Medulla oblongata (tissue), 1 donor: ENCODE measurements around the gene CCDC3.
"Not testable (repeated sequence)": the region's sequence is repeated elsewhere in the genome, so short reads cannot be mapped to it uniquely, and the experiment has no call there.

Source experiments
- DNase-seq: peaks from one replicate; pipeline ENCODE4 v3.0.0-alpha.2; 2015; ENCODE audit errors: extremely low spot score

Gene CCDC3

DNA sequence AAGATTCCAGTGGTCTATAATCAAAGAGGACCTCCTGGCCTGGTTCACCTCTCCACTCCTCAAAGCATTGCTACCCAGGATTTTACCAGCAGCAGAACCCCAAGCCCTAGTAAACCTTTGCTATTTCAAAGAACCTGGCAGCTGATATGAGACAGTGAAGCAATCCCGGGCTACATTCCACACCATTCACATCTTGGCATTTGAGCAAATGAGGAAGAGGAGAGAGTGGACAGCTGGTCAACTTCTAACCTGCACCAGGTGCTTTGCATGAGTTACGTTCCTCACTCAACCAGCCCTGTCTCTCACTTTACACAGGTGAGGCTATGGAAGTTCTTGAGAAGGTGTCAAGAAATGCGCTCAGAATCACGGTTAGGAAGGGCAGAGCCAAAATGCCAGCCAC is 1.1 kb downstream of the CCDC3 start:
- DNase-seq = no peak

DNA sequence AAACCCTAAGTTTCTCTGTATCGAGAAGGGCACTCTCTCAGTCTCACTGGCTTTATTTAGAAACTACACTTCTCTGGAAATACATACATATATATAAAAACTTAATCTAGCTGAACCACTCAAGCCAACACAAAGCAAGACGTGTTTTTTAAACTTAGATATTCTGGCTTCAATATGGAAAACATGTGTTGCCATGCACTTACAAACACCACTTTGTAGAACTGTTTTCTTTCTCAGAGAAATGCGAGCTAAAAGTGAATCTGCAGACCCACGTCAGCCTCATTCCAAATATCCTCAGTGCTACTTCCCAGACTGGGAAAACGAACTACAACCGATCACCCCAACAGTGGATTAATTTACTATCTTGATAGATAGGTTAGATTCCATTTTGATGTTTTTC is 1.7 kb downstream of the CCDC3 start:
- DNase-seq = no peak

DNA sequence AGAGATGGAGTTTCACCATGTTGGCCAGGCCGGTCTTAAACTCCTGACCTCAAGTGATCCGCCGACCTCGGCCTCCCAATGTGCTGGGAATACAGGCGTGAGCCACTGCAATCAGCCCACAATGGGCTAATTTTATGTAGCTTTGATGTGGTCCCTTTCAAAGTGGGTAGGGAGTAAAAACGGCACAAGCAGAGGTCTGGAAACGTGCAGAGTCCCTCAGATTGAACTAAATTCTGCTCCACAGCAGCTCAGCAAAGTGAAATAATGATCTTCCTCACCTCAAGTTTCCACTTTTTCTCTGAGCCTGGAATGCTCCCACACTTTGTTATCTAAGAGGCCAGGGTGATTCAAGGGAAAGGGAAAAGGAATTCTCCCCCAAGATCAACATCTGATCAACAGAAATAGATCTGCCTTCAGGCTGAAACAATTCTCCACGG is 6.1 kb downstream of the CCDC3 start:
- DNase-seq = no peak

DNA sequence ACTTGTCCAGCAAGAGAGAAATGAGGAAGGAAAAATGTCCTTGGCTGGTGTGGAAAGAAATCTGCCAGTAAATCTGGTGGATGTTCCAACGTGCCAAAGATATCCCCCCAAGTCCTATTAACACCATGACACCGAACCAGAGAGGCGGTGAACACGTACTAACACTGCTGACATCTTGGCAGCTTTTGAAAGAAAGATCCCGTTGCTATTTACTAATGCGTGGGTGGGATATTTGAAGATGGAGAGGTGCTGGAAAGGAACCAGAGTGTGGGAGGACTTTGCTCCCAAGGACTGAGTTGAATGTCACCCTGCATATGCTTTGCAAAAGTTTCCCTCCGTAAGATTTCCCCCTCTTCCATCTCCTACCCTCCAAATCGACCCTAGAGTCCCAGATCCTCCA is 7.9 kb downstream of the CCDC3 start:
- DNase-seq = no peak

DNA sequence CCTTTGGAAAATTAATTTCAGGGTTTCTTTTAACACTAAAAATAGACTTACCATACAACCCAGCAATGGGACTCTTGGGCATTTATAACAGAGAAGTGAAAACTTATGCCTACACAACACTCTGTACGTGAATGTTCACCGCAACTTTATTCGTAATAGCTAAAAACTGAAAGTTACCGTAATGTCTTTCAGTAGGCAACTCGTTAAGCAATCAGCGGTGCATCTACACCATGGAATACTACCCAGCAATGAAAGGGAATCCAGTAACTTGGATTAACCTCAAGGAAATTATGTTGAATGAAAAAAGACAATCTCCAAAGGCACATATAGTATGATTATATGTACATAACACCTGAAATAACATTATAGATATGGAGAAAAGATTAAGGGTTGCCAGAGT is 16.2 kb downstream of the CCDC3 start:
- DNase-seq = no peak

DNA sequence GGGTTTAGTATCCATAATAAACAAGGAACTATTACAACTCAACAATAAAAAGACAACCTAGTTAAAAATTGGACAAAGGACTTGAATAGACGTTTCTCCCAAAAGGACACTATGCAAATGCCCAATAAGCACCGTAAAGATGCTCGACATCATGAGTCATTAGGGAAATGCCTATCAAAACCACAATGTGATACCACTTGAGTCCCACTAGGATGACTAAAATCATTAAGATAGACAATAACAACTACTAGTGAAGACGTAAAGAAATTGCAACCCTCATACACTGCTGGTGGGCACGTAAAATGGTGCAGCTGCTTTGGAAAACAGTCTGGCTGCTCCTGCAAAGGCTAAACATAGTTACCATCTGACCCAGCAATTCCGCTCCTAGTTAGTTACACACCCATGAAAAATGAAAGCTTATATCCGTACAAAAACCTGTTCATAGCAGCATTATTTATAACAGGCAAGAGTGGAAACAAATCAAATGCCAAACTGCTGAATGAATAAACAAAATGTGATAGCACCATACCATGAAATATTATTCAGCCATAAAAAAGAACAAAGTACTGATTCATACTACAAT is 17.3 kb downstream of the CCDC3 start:
- no peak for DNase-seq

DNA sequence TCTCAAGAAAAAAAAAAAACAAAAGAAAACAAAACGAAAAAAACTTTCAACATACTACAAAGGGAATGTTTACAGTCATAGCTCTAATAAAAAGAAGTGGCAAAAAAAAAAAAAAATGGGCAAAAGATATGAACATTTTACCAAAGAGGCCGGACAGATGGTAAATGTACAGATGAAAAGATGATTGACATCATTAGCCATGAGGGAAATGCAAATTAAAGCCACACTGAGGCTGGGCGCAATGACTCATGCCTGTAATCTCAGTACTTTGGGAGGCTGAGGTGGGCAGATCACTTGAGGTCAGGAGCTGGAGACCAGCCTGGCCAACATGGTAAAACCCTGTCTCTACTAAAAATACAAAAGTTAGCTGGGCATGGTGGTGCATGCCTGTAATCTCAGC is 17.9 kb downstream of the CCDC3 start:
- not testable (repeated sequence) for DNase-seq

DNA sequence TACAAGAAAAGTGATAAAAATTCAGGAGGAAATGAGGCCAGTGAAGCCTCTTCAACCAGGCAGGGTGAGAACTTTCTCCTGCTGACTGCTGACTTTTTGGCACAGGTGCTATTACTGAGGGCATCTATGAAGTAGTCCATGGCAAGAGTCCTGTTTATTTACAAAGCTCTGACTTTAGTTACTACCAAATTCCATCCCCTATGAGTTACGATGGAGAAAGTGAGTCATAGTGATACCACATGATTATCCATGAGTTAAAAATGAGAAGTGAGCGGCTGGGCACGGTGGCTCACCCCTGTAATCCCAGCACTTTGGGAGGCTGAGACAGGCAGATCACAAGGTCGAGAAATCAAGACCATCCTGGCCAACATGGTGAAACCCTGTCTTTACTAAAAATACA is 19.9 kb downstream of the CCDC3 start:
- DNase-seq = no peak

DNA sequence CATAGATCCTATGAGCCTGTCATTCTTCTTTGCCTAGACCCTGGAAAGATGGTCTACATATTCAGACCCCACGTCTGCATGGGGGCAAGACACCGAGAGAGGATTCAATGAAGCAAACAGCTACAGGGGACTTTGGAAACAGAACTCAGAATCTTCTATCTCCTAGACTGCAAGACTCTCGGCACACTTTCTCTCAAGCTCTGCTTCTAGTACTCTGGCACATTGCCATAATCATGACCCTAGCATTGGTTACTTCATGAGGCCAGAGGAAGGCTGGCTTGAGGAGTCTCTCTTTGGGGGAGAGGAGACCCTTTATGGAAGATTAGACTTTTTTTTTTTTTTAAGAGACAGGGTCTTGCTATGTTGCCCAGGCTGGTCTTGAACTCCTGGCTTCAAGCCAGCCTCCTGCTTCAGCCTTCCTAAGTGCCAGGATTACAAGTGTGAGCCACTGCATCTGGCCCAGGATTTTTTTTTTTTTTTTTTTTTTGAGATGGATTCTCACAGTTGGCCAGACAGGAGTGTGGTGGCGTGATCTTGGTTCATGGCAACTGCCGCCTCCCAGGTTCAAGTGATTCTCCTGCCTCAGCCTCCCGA is 20.7 kb downstream of the CCDC3 start:
- no peak for DNase-seq

DNA sequence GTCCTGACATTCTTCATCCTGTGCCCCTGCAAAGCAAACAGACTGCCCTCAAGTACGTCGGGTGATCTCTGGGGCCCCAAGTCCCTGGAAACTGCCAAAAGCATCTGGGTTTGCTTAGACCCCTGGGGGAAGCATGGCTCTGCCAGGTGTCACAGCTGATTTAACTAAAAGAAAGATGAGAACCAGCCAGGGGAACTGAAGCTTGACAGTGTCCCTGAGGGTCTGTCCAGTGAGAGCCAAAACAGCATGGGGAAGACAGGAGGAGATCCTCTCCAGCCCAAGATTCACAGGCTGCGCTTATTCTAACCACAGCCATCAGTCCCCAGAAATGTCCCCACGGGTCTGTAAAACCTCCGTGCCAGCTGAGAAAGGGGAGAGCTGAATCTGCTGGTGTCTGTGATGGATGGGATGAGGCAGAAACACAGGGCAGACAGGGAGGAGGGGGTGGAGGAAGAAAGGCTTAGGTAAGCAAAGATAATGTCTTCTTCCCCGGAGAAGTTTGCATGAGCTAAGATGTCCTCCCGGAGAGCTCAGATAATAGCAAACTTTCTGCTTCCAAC is 21.3 kb downstream of the CCDC3 start:
- DNase-seq = no peak

DNA sequence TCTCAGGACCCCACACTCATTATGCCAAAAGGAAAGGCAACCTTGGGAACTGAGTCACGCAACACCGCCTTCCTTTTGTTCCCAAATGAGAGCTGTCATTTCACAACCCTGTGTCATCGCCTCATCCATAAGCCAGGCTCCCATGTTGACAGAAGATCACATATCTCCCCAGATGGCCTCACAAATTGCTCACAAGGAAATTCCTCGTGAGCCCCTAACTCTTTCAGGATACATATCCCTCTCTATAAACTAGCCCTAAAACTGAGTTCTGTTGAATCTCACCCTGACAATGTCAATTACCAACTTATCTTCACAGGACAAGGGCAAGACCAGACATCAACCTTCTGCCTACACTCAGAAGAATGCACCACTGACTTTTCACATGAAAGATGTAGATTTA is 22.6 kb downstream of the CCDC3 start:
- DNase-seq = no peak

DNA sequence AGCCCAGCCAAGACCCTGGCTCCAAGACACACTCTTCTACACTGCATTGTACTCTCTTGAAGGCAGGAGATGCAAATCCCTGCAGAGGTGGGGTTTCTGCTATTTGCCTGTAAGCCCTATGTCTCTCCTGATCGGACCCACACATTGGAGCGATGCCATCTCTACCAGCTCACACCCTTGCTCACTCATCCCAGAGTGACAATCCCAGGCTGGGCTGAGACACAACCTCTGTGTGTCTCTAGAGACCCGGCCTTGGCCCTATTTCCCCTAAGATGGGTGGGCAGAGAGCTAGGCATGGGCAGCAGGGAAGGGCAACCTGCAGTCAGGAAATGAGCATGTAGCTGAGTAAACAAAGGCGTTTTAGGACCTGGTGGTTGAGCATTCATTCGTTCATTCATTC is 25.6 kb downstream of the CCDC3 start:
- no peak for DNase-seq

DNA sequence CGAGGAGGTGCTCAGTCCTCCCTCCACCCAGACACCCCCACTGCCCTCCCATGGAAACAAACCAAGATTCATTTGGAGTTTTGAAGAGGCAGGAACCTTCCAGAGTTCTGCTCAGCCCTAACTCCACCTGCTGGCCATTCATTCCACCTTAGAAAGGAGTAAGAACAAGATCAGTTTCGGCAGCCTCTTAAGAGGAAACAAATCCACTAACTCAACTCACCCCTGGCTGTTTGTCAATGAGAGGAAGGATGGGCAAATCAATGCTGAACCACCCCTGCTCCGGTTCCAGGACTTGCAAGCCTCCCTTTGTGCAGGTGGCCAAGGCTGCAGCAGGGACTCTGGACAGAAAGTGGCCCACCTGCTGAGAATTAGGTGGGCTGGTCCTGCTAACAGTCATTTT is 26.2 kb downstream of the CCDC3 start:
- DNase-seq = no peak

DNA sequence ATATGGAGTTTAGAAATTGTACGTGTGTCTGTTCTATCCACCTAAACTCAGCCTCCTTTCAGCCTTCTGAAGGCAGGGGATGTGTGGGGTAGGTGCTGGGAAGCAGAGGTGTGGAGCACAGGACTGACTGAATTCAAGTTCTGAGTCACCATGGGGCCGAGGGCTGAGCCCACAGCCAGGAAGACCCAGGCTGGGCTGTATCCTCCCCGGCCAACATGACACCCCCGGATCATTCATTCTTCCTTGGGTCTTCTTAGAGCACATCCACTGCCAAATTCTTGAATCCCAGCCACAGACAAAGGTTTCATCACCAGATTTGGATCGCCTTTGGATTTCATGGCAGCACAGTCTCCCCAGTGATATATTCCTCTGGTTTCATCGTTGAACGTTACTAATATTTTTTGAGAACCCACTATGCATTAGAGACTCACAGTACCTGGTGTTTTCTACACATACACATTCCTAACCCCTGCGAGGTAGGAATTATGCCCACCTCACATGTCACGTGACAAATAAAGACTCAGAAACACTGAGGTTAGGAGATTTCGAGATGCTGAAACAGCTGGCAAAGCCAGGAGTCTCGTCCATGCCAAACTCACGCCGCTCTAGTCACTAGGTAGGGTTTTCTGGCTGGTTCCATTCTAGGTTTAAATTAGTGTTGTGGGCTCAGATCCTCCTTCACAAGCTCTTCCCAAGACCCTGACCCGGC is 26.9 kb downstream of the CCDC3 start:
- DNase-seq = no peak

DNA sequence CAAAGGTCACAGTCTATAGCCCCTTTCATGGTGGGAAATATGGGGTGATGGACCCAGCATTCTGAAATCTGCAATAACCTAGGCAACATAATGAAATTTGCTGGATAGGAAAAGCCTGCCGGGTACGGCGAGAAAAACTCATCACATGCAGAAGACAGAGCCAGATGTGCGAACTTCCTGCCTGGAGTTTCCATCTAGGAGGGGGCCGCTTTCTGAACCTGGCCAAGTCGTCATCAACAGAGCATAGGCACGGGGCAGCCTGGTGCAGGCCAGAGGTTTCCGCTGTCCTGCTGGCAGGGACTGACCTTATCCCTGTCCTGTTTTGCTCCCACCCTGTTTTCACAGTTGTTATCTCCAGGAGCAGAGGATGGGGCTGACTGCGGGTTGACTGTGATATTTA is 27.4 kb downstream of the CCDC3 start:
- no peak for DNase-seq

DNA sequence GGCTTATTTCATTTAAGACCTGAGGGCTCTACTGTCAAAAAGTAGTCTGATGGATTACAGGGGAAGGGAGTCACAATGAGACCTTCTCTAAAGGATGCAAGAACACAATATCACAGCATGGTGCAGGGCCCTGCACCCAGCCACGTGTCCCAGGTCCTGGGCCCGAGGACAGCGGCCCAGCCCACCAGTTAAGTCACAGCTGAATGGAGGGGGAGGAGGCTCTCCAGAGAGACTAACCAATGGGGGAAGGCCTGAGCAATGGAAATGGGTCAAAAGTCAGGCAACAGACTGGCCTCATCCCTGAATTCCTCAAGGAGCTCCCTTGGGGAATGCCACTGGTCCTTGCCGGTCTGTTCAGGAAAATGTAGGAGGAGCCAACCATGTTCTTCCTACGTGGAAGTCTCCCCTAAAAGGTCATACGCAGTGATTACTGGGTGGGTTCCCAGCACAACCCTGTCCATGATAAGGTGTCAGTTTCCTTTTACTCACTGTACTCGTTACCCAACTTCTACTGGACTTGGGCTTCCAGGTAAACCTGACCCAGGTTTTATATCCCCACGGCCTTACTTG is 28.3 kb downstream of the CCDC3 start:
- no peak for DNase-seq

DNA sequence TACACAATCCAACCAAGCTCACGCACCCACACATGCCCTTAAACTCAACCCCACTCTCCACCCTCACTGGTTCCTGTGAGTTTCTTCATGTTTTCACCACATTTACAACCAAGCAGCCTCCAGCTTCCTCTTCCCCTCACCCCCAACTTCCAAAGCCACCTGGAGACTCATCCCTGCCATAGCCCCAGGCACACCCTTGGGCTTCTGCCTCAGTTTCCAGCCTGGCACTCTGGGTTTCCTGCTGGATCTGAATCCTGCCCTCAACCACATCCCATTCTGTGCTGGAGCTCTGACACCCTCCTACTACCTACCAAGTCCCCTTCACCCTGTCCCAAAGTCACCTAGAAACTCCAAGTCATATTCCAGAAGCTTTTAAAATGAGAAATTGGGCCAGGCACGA is 29.4 kb downstream of the CCDC3 start:
- DNase-seq = no peak

DNA sequence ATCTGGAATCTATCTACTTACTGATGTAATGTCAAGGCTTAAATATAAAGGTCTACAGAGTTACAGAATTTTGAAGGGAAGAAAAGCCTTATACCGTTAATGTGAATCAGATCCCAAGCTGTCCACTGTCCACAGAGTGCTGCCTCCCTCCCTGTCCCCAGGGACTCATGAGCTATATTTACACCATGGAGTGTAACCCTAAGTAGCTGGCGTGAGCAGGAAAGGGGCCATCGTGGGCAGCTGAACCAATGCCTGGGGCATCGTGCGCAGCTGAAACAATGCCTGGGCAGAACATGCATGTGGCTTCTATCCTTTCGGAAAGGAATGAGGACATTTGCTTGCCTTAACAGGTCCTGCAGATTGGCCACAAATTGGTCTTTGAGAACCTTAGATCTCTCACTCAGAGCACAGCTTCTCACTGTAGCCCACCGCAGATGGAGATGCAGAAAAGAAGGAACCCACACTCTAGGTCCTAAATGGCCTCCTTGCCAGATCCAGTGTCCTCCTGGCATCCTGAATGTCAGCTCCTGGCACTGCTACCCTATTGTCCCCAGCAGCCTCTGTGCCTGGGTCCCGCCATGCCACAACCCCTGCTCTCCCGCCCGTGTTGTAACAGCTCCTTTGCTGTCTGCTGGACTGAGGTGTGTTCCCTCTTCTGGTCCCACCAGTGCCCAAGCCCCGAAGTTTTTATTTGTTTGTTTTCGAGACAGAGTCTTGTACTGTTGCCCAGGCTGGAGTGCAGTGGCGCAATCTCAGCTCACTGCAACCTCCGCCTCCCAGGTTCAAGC is 30.3 kb downstream of the CCDC3 start:
- DNase-seq = no peak

DNA sequence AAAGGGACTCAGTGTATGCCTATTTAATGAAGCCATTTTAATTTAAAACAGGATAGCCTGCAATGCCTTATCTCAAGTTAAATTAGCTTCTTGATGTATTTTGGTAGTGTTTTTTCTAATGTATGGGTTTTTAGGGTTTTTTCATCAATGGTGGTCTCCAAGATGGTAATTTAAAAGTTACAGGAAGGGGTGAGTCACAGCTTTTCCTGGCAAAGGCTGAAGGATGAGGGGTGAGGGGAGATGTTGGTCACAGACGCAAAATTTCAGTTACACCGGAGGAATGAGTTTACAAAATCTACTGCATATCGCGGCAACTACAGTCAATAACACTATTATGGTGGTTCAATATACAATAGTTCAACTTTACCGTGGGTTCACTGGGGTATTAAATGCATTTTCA is 31.6 kb downstream of the CCDC3 start:
- DNase-seq = no peak

DNA sequence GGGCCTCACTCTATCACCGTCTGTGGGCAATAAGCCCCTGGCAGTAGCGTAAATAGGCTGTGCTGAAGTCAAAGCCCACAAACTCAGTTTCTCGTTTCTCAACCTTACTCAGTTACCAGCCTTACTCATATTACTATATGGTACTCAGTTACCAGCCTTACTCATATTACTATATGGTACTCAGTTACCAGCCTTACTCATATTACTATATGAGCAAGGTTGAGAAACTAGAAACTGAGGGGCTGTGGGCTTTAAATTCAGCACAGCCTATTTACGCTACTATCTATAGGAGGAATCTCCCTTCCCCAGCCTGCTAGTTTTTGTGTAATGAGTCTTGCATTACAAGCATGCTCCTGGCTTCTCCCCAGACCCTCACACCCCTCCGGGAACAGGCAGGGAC is 35.4 kb downstream of the CCDC3 start:
- no peak for DNase-seq

DNA sequence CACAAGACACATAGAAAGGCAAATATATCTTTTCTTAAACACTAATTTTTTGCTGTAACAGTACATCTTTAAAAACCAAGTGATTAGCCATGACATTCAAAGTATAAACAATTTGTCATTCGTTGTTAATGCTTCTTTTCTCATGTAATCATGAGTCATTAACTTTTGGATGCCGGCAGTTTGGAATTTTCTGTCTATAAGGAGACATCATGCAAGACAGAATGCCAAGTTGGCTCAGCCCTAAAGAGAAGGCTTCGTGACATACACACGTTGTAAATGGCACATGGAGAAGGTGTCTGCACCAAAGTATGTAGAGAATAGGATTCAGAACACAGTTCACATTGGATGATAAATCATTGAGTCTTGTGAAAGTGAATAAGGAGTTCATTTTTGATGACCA is 35.9 kb downstream of the CCDC3 start:
- no peak for DNase-seq

DNA sequence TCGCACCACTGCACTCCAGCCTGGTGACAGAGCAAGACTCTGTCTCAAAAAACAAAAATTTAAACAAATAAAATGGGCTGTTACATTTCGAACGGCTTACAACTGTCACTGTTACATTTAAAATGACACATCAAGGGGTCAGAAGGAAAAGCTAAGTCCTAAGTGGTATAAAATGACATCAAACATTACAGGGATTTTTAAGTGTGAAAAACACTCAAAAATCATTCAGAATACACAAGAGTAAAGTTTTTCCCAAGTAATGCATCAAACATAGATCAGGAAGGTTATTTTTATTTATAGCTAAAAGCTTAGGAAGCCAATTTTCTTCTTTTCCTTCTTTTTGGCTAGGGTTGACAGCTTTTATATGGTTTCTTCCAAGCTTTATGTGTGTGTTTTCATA is 39.0 kb downstream of the CCDC3 start:
- no peak for DNase-seq
